ENCODE results near the gene CLNK.

DNA sequence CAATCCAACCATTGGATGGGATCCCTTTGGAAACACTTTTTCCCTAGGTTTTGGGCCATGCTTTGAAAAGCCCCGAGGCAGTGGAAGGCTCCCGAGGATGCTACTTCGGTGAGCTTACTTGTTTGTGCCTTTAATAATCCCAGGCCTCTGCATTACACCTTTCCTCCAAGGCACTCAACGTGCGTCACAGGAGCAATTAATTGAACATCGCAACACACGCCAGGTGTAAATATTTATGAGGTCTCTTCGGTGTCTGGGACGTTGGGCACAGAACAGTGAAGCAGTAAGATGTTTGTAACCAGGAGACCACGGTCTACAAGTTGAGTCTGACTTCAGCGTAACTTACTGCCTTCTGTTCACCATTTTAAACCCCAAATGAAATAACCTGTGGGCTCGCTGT lies 97.3 kb downstream of the CLNK start:
- no peak for TF ChIP-seq GATA2 (IDR thresholded peaks at IDR 0.05; ENCODE audit: low read depth, low read length)
- TF ChIP-seq GATA3 (IDR thresholded peaks at IDR 0.05; ENCODE audit: low read depth, low read length): no peak

Data from SH-SY5Y (cell line).